ENCODE measurements around the gene S100B. TPM values are rescaled to one million over a fixed set of nuclear protein-coding genes. Genes with fewer than 3 reads are reported as not detected.
"Not testable (repeated sequence)": the region's sequence is repeated elsewhere in the genome, so short reads cannot be mapped to it uniquely, and the experiment has no call there.

S100B gene
- total RNA-seq, 1 donor from 2014 or later, result not detected

DNA sequence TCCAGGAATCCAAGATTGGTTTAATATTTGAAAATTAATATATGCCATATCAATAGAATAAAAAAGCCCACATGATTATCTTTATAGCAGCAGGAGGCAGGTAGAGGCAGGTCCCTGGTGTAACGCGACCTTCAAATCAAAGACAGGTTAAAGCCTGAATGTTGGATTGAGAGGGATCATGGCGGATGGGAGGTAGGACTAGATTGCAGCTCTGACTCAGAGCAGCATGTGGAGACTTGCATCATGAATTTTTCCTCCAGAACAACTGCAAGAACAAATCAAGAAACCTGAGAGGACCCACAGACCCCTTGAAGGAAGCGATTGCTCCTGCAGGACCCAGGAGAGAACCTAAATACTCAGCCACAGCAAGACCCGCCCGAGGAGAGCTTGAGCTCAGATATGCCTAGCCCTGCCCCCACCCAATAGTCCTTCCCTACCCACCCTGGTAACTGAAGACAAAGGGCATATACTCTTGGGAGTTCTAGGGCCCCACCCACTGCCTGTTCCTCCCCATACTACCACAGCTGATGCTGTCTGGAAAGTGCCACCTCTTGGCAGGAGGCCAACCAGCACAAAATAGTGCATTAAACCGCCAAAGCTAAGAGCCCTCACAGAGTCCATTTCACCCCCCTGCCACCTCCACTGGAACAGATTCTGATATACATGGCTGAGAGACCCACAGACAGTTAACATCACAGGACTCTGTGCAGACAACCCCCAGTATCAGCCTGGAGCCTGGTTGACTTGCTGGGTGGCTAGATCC lies 19.5 kb downstream of the S100B start:
- no peak overlapping the region for H3K4me3 ChIP-seq (ENCODE audit: low read depth, low read length)
- DNase-seq (ENCODE audit: low read depth), result no peak
- H3K27me3 ChIP-seq (ENCODE audit: control insufficient read depth, insufficient read depth, low read length), result no peaks in the 10 kb centered on the region
- TF ChIP-seq, protein P1, sequence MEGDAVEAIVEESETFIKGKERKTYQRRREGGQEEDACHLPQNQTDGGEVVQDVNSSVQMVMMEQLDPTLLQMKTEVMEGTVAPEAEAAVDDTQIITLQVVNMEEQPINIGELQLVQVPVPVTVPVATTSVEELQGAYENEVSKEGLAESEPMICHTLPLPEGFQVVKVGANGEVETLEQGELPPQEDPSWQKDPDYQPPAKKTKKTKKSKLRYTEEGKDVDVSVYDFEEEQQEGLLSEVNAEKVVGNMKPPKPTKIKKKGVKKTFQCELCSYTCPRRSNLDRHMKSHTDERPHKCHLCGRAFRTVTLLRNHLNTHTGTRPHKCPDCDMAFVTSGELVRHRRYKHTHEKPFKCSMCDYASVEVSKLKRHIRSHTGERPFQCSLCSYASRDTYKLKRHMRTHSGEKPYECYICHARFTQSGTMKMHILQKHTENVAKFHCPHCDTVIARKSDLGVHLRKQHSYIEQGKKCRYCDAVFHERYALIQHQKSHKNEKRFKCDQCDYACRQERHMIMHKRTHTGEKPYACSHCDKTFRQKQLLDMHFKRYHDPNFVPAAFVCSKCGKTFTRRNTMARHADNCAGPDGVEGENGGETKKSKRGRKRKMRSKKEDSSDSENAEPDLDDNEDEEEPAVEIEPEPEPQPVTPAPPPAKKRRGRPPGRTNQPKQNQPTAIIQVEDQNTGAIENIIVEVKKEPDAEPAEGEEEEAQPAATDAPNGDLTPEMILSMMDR (IDR thresholded peaks at IDR 0.05; ENCODE audit: insufficient read depth, low read length, poor library complexity, severe bottlenecking), result no peak
- no peaks in the 10 kb centered on the region for H3K36me3 ChIP-seq (ENCODE audit: control insufficient read depth, insufficient read depth, low read length)

DNA sequence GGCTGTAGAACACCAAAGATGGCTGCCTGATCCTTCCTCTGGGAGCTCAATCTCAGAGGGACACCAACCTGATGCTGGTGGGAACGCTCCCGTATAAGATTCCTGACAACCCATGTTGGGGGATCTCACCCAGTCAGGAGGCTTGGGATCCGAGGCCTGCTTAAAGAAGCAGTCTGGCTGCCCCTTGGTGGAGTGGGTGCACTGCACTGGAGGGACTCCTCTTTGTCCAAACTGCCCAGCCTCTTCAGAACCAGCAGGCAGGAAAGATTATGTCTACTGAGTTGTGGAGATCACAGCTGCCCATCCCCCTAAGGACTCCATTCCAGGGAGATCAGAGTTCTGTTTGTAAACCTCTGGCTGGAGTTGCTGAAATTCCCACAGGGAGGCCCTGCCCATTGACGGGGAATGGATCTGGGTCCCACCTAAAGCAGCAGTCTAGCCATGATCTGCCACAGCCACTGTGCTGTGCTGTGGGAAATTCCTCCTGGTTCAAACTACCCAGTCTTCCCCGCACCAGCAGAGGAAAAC lies 23.0 kb downstream of the S100B start:
- no peaks in the 10 kb centered on the region for H3K27me3 ChIP-seq (ENCODE audit: control insufficient read depth, insufficient read depth, low read length)
- no peaks in the 10 kb centered on the region for H3K36me3 ChIP-seq (ENCODE audit: control insufficient read depth, insufficient read depth, low read length)
- TF ChIP-seq, protein P1 (IDR thresholded peaks at IDR 0.05; ENCODE audit: insufficient read depth, low read length, poor library complexity, severe bottlenecking), result no peak
- DNase-seq (ENCODE audit: low read depth), result no peak
- H3K4me3 ChIP-seq (ENCODE audit: low read depth, low read length), result no peak overlapping the region

DNA sequence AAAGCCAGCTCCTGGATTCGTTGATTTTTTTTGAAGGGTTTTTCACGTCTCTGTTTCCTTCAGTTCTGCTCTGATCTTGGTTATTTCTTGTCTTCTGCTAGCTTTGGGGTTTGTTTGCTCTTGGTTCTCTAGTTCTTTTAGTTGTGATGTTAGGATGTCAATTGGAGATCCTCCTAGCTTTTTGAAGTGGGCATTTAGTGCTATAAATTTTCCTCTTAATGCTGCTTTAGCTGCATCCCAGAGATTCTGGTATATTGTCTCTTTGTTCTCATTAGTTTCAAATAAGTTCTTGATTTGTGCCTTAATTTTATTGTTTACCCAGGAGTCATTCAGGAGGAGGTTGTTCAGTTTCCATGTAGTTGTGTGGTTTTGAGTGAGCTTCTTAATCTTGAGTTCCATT lies 25.5 kb downstream of the S100B start:
- not testable (repeated sequence) for H3K36me3 ChIP-seq (ENCODE audit: control insufficient read depth, insufficient read depth, low read length); H3K27me3 ChIP-seq (ENCODE audit: control insufficient read depth, insufficient read depth, low read length); DNase-seq (ENCODE audit: low read depth); H3K4me3 ChIP-seq (ENCODE audit: low read depth, low read length)

DNA sequence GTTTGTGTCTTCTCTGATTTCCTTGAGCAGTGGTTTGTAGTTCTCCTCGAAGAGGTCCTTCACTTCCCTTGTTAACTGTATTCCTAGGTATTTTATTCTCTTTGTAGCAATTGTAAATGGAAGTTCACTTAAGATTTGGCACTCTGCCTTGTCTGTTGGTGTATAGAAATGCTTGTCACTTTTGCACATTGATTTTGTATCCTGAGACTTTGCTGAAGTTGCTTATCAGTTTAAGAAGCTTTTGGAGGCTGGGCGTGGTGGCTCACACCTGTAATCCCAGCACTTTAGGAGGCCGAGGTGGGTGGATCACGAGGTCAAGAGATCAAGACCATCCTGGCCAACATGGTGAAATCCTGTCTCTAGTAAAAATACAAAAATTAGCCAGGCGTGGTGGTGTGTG lies 27.1 kb downstream of the S100B start:
- DNase-seq (ENCODE audit: low read depth); H3K36me3 ChIP-seq (ENCODE audit: control insufficient read depth, insufficient read depth, low read length); H3K27me3 ChIP-seq (ENCODE audit: control insufficient read depth, insufficient read depth, low read length); H3K4me3 ChIP-seq (ENCODE audit: low read depth, low read length): not testable (repeated sequence)

DNA sequence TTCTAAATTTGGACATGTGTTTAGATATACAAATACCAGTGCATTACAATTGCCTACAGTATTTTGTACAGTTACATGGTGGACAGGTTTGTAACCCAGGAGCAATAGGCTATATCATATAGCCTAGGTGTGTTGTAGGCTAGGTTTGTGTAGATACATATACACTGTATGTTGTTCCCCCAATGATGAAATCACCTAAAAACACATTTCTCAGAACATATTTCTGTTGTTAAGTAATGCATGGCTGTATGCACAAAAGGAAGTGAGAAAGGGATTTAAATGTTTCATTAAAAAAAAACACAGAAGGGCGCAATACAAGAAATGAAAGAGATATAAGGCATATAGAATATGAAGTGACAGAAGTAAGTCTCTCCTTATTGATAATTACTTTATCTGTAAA lies 32.0 kb downstream of the S100B start:
- no peak for DNase-seq (ENCODE audit: low read depth)
- no peak overlapping the region for H3K4me3 ChIP-seq (ENCODE audit: low read depth, low read length)
- no peaks in the 10 kb centered on the region for H3K27me3 ChIP-seq (ENCODE audit: control insufficient read depth, insufficient read depth, low read length)
- no peaks in the 10 kb centered on the region for H3K36me3 ChIP-seq (ENCODE audit: control insufficient read depth, insufficient read depth, low read length)
- TF ChIP-seq, protein P1 (IDR thresholded peaks at IDR 0.05; ENCODE audit: insufficient read depth, low read length, poor library complexity, severe bottlenecking), result no peak

DNA sequence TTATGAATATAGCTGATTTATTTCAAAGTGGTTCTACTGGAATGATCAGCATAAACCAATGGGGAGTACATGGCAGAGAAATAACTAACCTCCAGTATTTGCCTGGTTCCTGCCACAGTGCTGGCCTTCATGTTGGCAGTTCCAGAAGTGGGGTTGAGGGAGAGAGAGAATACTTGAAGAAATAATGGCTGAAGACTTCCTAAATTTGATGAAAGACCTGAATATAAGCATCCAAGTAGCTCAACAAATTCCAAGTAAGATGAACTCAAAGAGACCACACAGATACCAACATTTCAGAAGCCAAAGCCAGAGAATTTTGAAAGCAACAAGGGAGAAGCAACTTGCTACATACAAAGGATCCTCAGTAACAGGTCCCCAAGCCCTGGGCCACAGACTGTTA lies 34.3 kb downstream of the S100B start:
- TF ChIP-seq, protein P1 (IDR thresholded peaks at IDR 0.05; ENCODE audit: insufficient read depth, low read length, poor library complexity, severe bottlenecking), result no peak
- H3K36me3 ChIP-seq (ENCODE audit: control insufficient read depth, insufficient read depth, low read length), result peaks cover 2% of the 10 kb centered on the region
- no peak for DNase-seq (ENCODE audit: low read depth)
- H3K4me3 ChIP-seq (ENCODE audit: low read depth, low read length), result no peak overlapping the region
- H3K27me3 ChIP-seq (ENCODE audit: control insufficient read depth, insufficient read depth, low read length), result no peaks in the 10 kb centered on the region

DNA sequence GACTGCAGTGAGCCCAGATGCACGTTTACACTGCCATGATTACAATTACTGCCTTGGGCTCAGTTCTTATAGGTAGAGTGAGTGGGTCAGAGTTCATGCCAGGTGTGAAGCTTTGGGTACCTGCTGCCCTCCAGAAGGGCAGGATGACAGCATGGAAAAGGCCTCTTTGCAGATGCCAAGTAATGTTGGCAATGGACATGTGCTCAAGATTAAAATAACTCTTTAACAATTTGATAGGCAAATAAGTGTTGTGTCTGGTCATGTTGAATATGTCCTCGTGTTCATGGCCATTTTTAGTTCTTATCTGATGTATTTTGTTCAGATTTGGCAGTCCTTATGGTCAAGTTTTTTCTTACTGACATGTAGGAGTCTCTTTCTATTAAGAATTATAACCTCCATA lies 34.8 kb downstream of the S100B start:
- Histone ChIP-seq H3K27me3 (ENCODE audit: control insufficient read depth, insufficient read depth, low read length) (no peaks in the 10 kb centered on the region), H3K4me3 (ENCODE audit: low read depth, low read length) (no peak overlapping the region), H3K36me3 (ENCODE audit: control insufficient read depth, insufficient read depth, low read length) (peaks cover 2% of the 10 kb centered on the region)
- no peak for DNase-seq (ENCODE audit: low read depth)
- TF ChIP-seq, protein P1 (IDR thresholded peaks at IDR 0.05; ENCODE audit: insufficient read depth, low read length, poor library complexity, severe bottlenecking), result no peak
